GM12878 (cell line): Measurements from ENCODE around the gene LIN28B. TPM values are rescaled to one million over a fixed set of nuclear protein-coding genes. Genes with fewer than 3 reads are reported as not detected.

ENCODE experiments used
- ATAC-seq: fragments of 200-7000 bp; cut with Tn5 transposase; 3 replicates; pipeline ENCODE4 v1.9.1; 2020; ENCODE audit warnings: mild to moderate bottlenecking, moderate library complexity
- BruUV-seq: library from RNA; stranded (reverse); fragments of 400-500 nt; replicated peaks from 2 replicates; lab custom pipeline; 2021; lab: Mats Ljungman, UMichigan
- CTCF ChIA-PET: fragments of 300-600 bp; sonication (Branson Sonifier 250); formaldehyde crosslinking; extraction: SDS; loops from one replicate; lab custom pipeline; 2021; ENCODE audit warnings: inconsistent platforms; lab: Yijun Ruan, JAX
- POLR2A ChIA-PET: fragments of 350-600 bp; formaldehyde crosslinking; extraction: SDS; loops from one replicate; lab custom pipeline; 2021; ENCODE audit warnings: inconsistent platforms; lab: Charles Lee
- RAD21 ChIA-PET: fragments of 300-600 bp; sonication (Branson Sonifier 250); formaldehyde crosslinking; loops from one replicate; lab custom pipeline; 2023; ENCODE audit warnings: antibody characterized with exemption; ENCODE audit not compliant: unreplicated experiment; lab: Charles Lee
- SMC1A ChIA-PET: fragments of 300-600 bp; sonication (Branson Sonifier 250); formaldehyde crosslinking; loops from one replicate; lab custom pipeline; 2023; ENCODE audit not compliant: unreplicated experiment, uncharacterized antibody; lab: Charles Lee
- DNase-seq: peaks from one replicate; pipeline ENCODE4 v3.0.0-alpha.2; 2011; ENCODE audit warnings: low read depth, low spot score
- FAIRE-seq: peaks from 3 replicates; lab custom pipeline; 2011; peaks lifted over from hg19 to GRCh38; lab: Jason Lieb, UNC
- H2AFZ ChIP-seq: 2 replicates; pipeline ENCODE4 v1.6.0; 2011; ENCODE audit warnings: low read depth, low read length, control low read depth; ENCODE audit not compliant: control insufficient read depth
- H3K27ac ChIP-seq: 2 replicates; pipeline ENCODE4 v1.5.1; 2011; ENCODE audit warnings: control low read depth; ENCODE audit not compliant: control insufficient read depth, insufficient read depth
- H3K27me3 ChIP-seq, 2 experiments: replicated peaks in 1 of 2; 2 replicates each; pipeline versions ENCODE4 v1.6.0 to v1.6.1; 2011; ENCODE audit warnings: low read length in 1 of 2; ENCODE audit not compliant: control insufficient read depth in 2 of 2, insufficient read depth in 2 of 2
- H3K36me3 ChIP-seq, 2 experiments: 2 replicates each; pipeline ENCODE4 v1.5.1; 2011; ENCODE audit warnings: low read length in 1 of 2; ENCODE audit not compliant: control insufficient read depth in 2 of 2, insufficient read depth in 2 of 2
- H3K4me1 ChIP-seq: 2 replicates; pipeline ENCODE4 v1.6.1; 2011; ENCODE audit warnings: mild to moderate bottlenecking, low read length, moderate library complexity, mixed read lengths; ENCODE audit not compliant: control insufficient read depth, insufficient read depth
- H3K4me2 ChIP-seq: 2 replicates; pipeline ENCODE4 v1.6.0; 2011; ENCODE audit warnings: control low read depth; ENCODE audit not compliant: control insufficient read depth, insufficient read depth
- H3K4me3 ChIP-seq: fragments of 200-600 bp; sonication (generic); 2 replicates; pipeline ENCODE4 v1.5.1; 2016
- H3K79me2 ChIP-seq: 2 replicates; pipeline ENCODE4 v1.6.0; 2011; ENCODE audit warnings: low read length; ENCODE audit not compliant: control insufficient read depth, insufficient read depth
- H3K9ac ChIP-seq: 2 replicates; pipeline ENCODE4 v1.8.0; 2011; ENCODE audit warnings: low read length, control low read depth, mixed read lengths; ENCODE audit not compliant: control insufficient read depth, insufficient read depth
- H3K9me3 ChIP-seq: replicated peaks from 3 replicates; pipeline ENCODE4 v1.5.1; 2011; ENCODE audit warnings: mild to moderate bottlenecking, low read length; ENCODE audit not compliant: control insufficient read depth, insufficient read depth
- H4K20me1 ChIP-seq: 2 replicates; pipeline ENCODE4 v1.6.0; 2011; ENCODE audit not compliant: control insufficient read depth, insufficient read depth
- ASH2L ChIP-seq: fragments of 300-600, 200-600 bp; sonication (generic); IDR thresholded peaks from 2 replicates; pipeline ENCODE4 v1.6.1; 2017; ENCODE audit warnings: low read depth, mild to moderate bottlenecking, borderline replicate concordance
- ATF3 ChIP-seq: IDR thresholded peaks from 2 replicates; pipeline ENCODE4 v1.6.1; 2011; ENCODE audit warnings: low read depth, mild to moderate bottlenecking, low read length, moderate library complexity, borderline replicate concordance; ENCODE audit errors: extremely low read depth
- ETV6 ChIP-seq, 2 experiments: fragments of 450-650 bp in 1 of 2; IDR thresholded peaks in 1 of 2; conservative IDR thresholded peaks in 1 of 2; 2 replicates each; pipeline ENCODE4 v1.6.1; 2014; ENCODE audit warnings: antibody characterized with exemption in 1 of 2, borderline replicate concordance in 1 of 2, low read depth in 1 of 2, mild to moderate bottlenecking in 1 of 2, moderate library complexity in 1 of 2
- GABPA ChIP-seq: IDR thresholded peaks from 2 replicates; pipeline ENCODE4 v1.6.1; 2014; ENCODE audit warnings: antibody characterized with exemption, low read depth, mild to moderate bottlenecking, inconsistent platforms
- IKZF1 ChIP-seq: fragments of 450-650 bp; conservative IDR thresholded peaks from 2 replicates; pipeline ENCODE4 v1.6.1; 2017; ENCODE audit warnings: antibody characterized with exemption, mild to moderate bottlenecking
- IRF3 ChIP-seq: fragments of 450-650 bp; IDR thresholded peaks from 2 replicates; pipeline ENCODE4 v1.6.1; 2014; ENCODE audit warnings: mild to moderate bottlenecking
- PAX5 ChIP-seq: IDR thresholded peaks from 2 replicates; pipeline ENCODE4 v1.6.1; 2011; ENCODE audit warnings: low read depth, low read length, borderline replicate concordance
- PAX8 ChIP-seq: fragments of 450-650 bp; IDR thresholded peaks from 2 replicates; pipeline ENCODE4 v1.6.1; 2017; ENCODE audit warnings: mild to moderate bottlenecking, moderate library complexity
- PML ChIP-seq: IDR thresholded peaks from 2 replicates; pipeline ENCODE4 v1.6.1; 2012; ENCODE audit warnings: low read length, inconsistent platforms
- POLR2AphosphoS5 ChIP-seq: IDR thresholded peaks from 2 replicates; pipeline ENCODE4 v1.6.1; 2011; ENCODE audit warnings: mild to moderate bottlenecking, low read length, inconsistent platforms
- RELA ChIP-seq: fragments of 450-650 bp; IDR thresholded peaks from 2 replicates; pipeline ENCODE4 v1.8.0; 2014; ENCODE audit warnings: borderline replicate concordance; ENCODE audit not compliant: partially characterized antibody
- ZBTB40 ChIP-seq: fragments of 450-650 bp; IDR thresholded peaks from 2 replicates; pipeline ENCODE4 v1.6.1; 2016; ENCODE audit warnings: mild to moderate bottlenecking, moderate library complexity, borderline replicate concordance
- WGBS: methylation state at CpG from one replicate; pipeline ENCODE4 v1.1.6; 2016; ENCODE audit warnings: low lambda C conversion rate; ENCODE audit not compliant: insufficient replicate concordance, insufficient coverage; ENCODE audit errors: missing lambda C conversion rate; 5-methylcytosine and 5-hydroxymethylcytosine counted together
- in situ Hi-C: fragments of 300-500 bp; cut with MboI; formaldehyde crosslinking; loops from 9 replicates; pipeline ENCODE4 v1.14.3; 2018; ENCODE audit warnings: mixed read lengths
- intact Hi-C: fragments of 100-400 bp; cut with micrococcal nuclease; formaldehyde crosslinking; loops from one replicate; pipeline ENCODE4 v1.14.2; 2022; ENCODE audit not compliant: unreplicated experiment
- polyA plus RNA-seq, 11 experiments: library from polyadenylated mRNA; depleted of rRNA in 4 of 11; unstranded in 6 of 11; stranded (reverse) in 5 of 11; fragments of >200 nt; fragmentation: Nextera tagmentation in 4 of 11; fragmentation: Illumina TruSeq in 1 of 11; extraction: Ambion mirVana in 4 of 11; extraction: Trizol in 1 of 11; gene quantifications; 1 replicate in 1 of 11; 2 replicates in 10 of 11; pipeline versions ENCODE4 v1.2.1 to v1.2.3, GENCODE V29; 2011 to 2016; ENCODE audit warnings: inconsistent platforms in 2 of 11, missing spikeins in 2 of 11, low read depth in 1 of 11
- total RNA-seq, 4 experiments: library from RNA; depleted of rRNA in 3 of 4; stranded (reverse); fragments of >200 nt in 3 of 4; fragmentation: Illumina TruSeq in 1 of 4; extraction: Trizol in 1 of 4; gene quantifications; 2 replicates each; pipeline versions ENCODE4 v1.2.1 to v1.2.3, GENCODE V29; 2013 to 2021

LIN28B gene
- total and polyA plus RNA-seq, 10 of the 15 experiments (the other 5 are each of a cell fraction or from before 2014, with no cell fraction given): 0.01 to 2.4 (median 0.09) TPM; not detected in 6

- TF ChIP-seq ASH2L (no peak), ETV6 (conservative IDR thresholded peaks at IDR 0.05 in 1 of 2, IDR thresholded peaks at IDR 0.05 in 1 of 2; ENCODE audit: borderline replicate concordance in 1 of 2, low read depth in 1 of 2) (no peak), PAX8 (no peak), GABPA (no peak), IKZF1 (no peak), RELA (no peak), IRF3 (no peak), ATF3 (no peak), POLR2AphosphoS5 (no peak)
These were observed 138.2 kb downstream of the LIN28B start (continued) for GRCh38 chr6:105095139-105095538.

- ATAC-seq: no peak
- H4K20me1 ChIP-seq: no peaks in the 10 kb centered on the region
- RAD21 ChIA-PET: no interaction called here
- H3K4me3 ChIP-seq: no peak overlapping the region
- WGBS: 51% methylated on average over 8 of the region's 8 CpGs
- no peaks in the 10 kb centered on the region for H3K36me3 ChIP-seq
- no peaks in the 10 kb centered on the region; a peak in 1 of 4 replicates for H3K27me3 ChIP-seq
- H3K9ac ChIP-seq: no peak overlapping the region
- intact Hi-C loops: no loop called here
- H3K27ac ChIP-seq: no peak overlapping the region
- CTCF ChIA-PET: interaction anchor here (0.6 to 2.0 kb wide), 2 partner anchors 9 to 951 kb away, joined by 4 to 13 read pairs; no protein-coding TSS in a partner anchor
- H2AFZ ChIP-seq: no peak overlapping the region
- no TSS peak for BruUV-seq
- POLR2A ChIA-PET: no interaction called here
- no peaks in the 10 kb centered on the region for H3K79me2 ChIP-seq
- no peak for FAIRE-seq
- SMC1A ChIA-PET: interaction anchor here (0.5 to 1.0 kb wide), 3 partner anchors 9 to 285 kb away, joined by 4 read pairs; no protein-coding TSS in a partner anchor
- no peak for TF ChIP-seq PAX5
- no peak for TF ChIP-seq ZBTB40
- TF ChIP-seq PML: no peak
- H3K9me3 ChIP-seq: no peaks in the 10 kb centered on the region
- in situ Hi-C loops: loop anchor here (25.0 kb wide), 1 partner anchor 1190 kb away; no protein-coding TSS in a partner anchor
- H3K4me1 ChIP-seq: no peaks in the 10 kb centered on the region
- DNase-seq: no peak
- H3K4me2 ChIP-seq: no peak overlapping the region
These were observed 140.4 kb downstream of the LIN28B start for GRCh38 chr6:105097288-105097687.
